ENCODE results near the gene IPO4. TPM values are rescaled to one million over a fixed set of nuclear protein-coding genes. Genes with fewer than 3 reads are reported as not detected.

Gene IPO4
- total and polyA plus RNA-seq, 2 of the 8 experiments (the other 6 are each of a cell fraction or from before 2014, with no cell fraction given), result 55.5 to 108 TPM

DNA sequence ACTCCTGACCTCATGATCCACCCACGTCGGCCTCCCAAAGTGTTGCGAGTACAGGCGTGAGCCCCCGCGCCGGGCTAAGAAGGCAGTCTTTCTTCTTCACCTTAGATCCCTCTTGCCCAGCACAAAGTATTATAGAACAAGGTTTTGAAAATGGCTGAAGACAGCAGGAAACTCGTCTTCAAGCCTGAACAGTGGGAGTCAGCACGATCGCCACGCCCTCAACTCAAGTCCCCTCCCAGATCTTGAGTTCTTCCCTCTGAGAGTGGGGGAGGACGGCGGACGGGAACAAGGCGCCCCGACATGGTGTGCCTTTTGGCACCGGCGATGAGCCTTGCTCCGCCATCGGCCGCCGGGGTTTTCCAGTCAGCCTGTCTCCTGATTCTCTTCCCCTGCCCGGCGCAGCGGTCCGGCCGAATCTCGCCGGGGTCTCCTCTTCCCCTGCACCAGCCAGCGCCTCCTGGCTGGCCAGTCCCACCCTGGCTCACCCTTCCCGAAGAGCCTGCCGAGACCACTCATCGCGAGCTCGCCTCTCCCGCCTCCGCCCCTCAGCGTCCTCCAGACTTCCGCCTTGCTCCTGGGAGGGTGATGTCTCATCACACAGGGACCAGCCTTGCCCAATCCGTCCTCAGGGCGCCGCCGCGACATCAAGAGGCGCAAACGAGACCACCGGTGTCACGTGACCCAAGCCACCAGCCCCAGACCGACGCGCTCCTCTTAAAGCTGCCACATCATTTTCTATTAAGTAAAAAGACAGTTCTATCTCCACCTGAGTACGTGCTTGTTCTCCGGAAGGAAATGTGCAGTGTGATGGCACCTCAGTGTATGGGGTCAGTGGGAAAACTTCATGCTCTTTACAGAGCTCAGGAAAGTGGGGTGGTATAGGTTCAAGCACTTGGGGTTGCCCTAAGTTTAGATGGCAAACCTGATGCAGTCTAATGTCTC lies 24.6 kb upstream of the IPO4 start, which contains the start of gene CHMP4A:
TSS of gene CHMP4A (minus strand) at position 565 of the 942 bp plus-strand sequence. CDS start at position 516, 49 bp downstream.
- FAIRE-seq, result no peak
- 1% methylated on average over 50 of the region's 53 CpGs; no CpG with 5 or more reads in 1 of the 2 experiments for WGBS, 2 experiments (ENCODE audit: extremely low coverage in 1 of 2, insufficient coverage in 1 of 2, insufficient read length in 1 of 2, insufficient replicate concordance in 2 of 2, low coverage in 1 of 2, low lambda C conversion rate in 2 of 2, missing lambda C conversion rate in 1 of 2)
- ChIA-PET CTCF (ENCODE audit: partially characterized antibody) (interaction anchor here (1.0 to 2.1 kb wide), 9 partner anchors 9 to 119 kb away, joined by 3 to 9 read pairs (median 4); partner anchors contain the start of genes IPO4 and PSME2), POLR2A (ENCODE audit: partially characterized antibody) (interaction anchor here (0.6 to 11.1 kb wide), 31 partner anchors 9 to 217 kb away, joined by 3 to 119 read pairs (median 4); partner anchors contain the start of genes DHRS1, EMC9, GMPR2 and IPO4)
- Histone ChIP-seq H3K4me3 (ENCODE audit: extremely low read depth in 1 of 4, insufficient read depth in 2 of 4, low read depth in 3 of 4, low read length in 4 of 4) (peak within 1 kb of the TSS; percentile 68 to 97 (median 92)), H3K79me2 (ENCODE audit: control insufficient read depth in 1 of 2, insufficient read depth in 2 of 2, low read length in 2 of 2) (peaks cover 0 to 3% of the 10 kb centered on the region in 2 experiments; a peak in 1 of 4 replicates), H3K18ac (ENCODE audit: extremely low read depth, low read length) (peak within 1 kb of the TSS; percentile 83; the same call in 1 of the 2 replicates), H4K8ac (ENCODE audit: extremely low read depth, insufficient read depth, low read length) (peak within 1 kb of the TSS; percentile 97; the same call in 1 of the 2 replicates), H3K36me3 (ENCODE audit: control insufficient read depth in 2 of 4, insufficient read depth in 4 of 4, low read length in 3 of 4) (peaks cover 12 to 26% (median 24%) of the 10 kb centered on the region in 4 experiments; a peak in 7 of 8 replicates), H3K27ac (ENCODE audit: low read depth, low read length) (peak within 1 kb of the TSS; percentile 99), H2BK120ac (replicated peaks; ENCODE audit: low read depth, low read length) (no peak within 1 kb of the TSS), H3K56ac (replicated peaks; ENCODE audit: insufficient read length, low read depth, low read length) (peak within 1 kb of the TSS; percentile 56), H3K14ac (ENCODE audit: insufficient read length) (no peak within 1 kb of the TSS), H3K27me3 (replicated peaks in 1 of 4; ENCODE audit: control insufficient read depth in 3 of 4, extremely low read depth in 1 of 4, insufficient read depth in 3 of 4, low read length in 3 of 4) (no peaks in the 10 kb centered on the region), H2AK5ac (ENCODE audit: low read depth, low read length) (0 out of 2 replicates have a peak within 1 kb of the TSS, but pooled peaks have one; percentile 5), H3K23ac (ENCODE audit: insufficient read length) (no peak within 1 kb of the TSS), H4K20me1 (replicated peaks in 1 of 2; ENCODE audit: control insufficient read depth in 1 of 2, insufficient read depth in 2 of 2, low read length in 2 of 2) (no peaks in the 10 kb centered on the region), H2AFZ (ENCODE audit: low read length) (0 out of 2 replicates have a peak within 1 kb of the TSS, but pooled peaks have one; percentile 72), H3K4ac (replicated peaks; ENCODE audit: insufficient read length, low read depth, low read length) (peak within 1 kb of the TSS; percentile 73), H4K91ac (replicated peaks; ENCODE audit: insufficient read length, low read length) (no peak within 1 kb of the TSS), H2BK20ac (ENCODE audit: low read length) (no peak within 1 kb of the TSS), H3K23me2 (ENCODE audit: low read depth, low read length) (peaks cover 8% of the 10 kb centered on the region), H3K79me1 (ENCODE audit: low read depth, low read length) (no peaks in the 10 kb centered on the region), H2BK5ac (ENCODE audit: low read depth, low read length) (peak within 1 kb of the TSS; percentile 91), H4K5ac (ENCODE audit: insufficient read length, low read depth, low read length) (peak within 1 kb of the TSS; percentile 74), H3K4me1 (replicated peaks in 1 of 4; ENCODE audit: control insufficient read depth in 3 of 4, insufficient read depth in 4 of 4, low read length in 3 of 4) (peaks cover 0 to 5% (median 2%) of the 10 kb centered on the region in 4 experiments; a peak in 1 of 7 replicates), H2BK12ac (ENCODE audit: low read depth, low read length) (no peak within 1 kb of the TSS), H3K4me2 (ENCODE audit: insufficient read depth in 1 of 2, low read depth in 2 of 2, low read length in 2 of 2) (peak within 1 kb of the TSS; percentile 80 to 90), H3K9ac (replicated peaks in 1 of 4; ENCODE audit: extremely low read depth in 1 of 4, low read depth in 3 of 4, low read length in 3 of 4) (peak within 1 kb of the TSS; percentile 91 to 98 (median 96)), H3K9me3 (ENCODE audit: insufficient read depth in 2 of 2, low read depth in 1 of 2, low read length in 1 of 2) (no peaks in the 10 kb centered on the region), H2BK15ac (ENCODE audit: low read length) (no peak within 1 kb of the TSS)
- peak; percentile 91 to 94 for DNase-seq (ENCODE audit: low read depth in 1 of 2, low spot score in 2 of 2)
- TF ChIP-seq BRCA1 (IDR thresholded peaks at IDR 0.05; ENCODE audit: low read depth, low read length) (no peak), ASH2L (IDR thresholded peaks at IDR 0.05; ENCODE audit: low read length) (peak; percentile 77), POLR2A (IDR thresholded peaks at IDR 0.05; ENCODE audit: control extremely low read depth in 1 of 2, low read depth in 2 of 2, low read length in 2 of 2) (peak; percentile 98), BCL11A (IDR thresholded peaks at IDR 0.05; ENCODE audit: low read depth in 2 of 2, low read length in 2 of 2) (no peak), TAF7 (optimal IDR thresholded peaks at IDR 0.05; ENCODE audit: borderline replicate concordance, low read depth, low read length) (peak; percentile 86), ZNF274 (IDR thresholded peaks at IDR 0.05; ENCODE audit: borderline replicate concordance, extremely low read depth, low read length) (no peak), HDAC2 (IDR thresholded peaks at IDR 0.05; ENCODE audit: borderline replicate concordance in 1 of 2, low read depth in 2 of 2, low read length in 2 of 2) (no peak), CHD2 (IDR thresholded peaks at IDR 0.05; ENCODE audit: low read length) (peak; percentile 88), EP300 (IDR thresholded peaks at IDR 0.05; ENCODE audit: borderline replicate concordance in 1 of 2, low read depth in 2 of 2, low read length in 2 of 2) (no peak)

Measured in H1 (cell line).